HCT116 (cell line): ENCODE data around the gene NINJ2. TPM values are rescaled to one million over a fixed set of nuclear protein-coding genes. Genes with fewer than 3 reads are reported as not detected.

ENCODE experiments used
- ATAC-seq: fragments of 200-7000 bp; cut with Tn5 transposase; 2 replicates; pipeline ENCODE4 v1.9.1; 2020; ENCODE audit warnings: mild to moderate bottlenecking, moderate library complexity
- BruUV-seq: library from RNA; stranded (reverse); fragments of 400-500 nt; replicated peaks from 2 replicates; lab custom pipeline; 2021; lab: Mats Ljungman, UMichigan
- CTCF ChIA-PET: fragments of 300-600 bp; sonication (Branson Sonifier 250); formaldehyde crosslinking; loops from one replicate; lab custom pipeline; 2021; ENCODE audit warnings: antibody characterized with exemption; lab: Charles Lee
- POLR2A ChIA-PET: fragments of 300-600, 350-600 bp; sonication (Branson Sonifier 250); formaldehyde crosslinking; loops from one replicate; lab custom pipeline; 2021; ENCODE audit warnings: antibody characterized with exemption; lab: Charles Lee
- RAD21 ChIA-PET, 2 experiments: fragments of 300-600 bp; sonication (Branson Sonifier 250); formaldehyde crosslinking; loops; one replicate each; lab custom pipeline; 2023; ENCODE audit warnings: low total read pairs in 2 of 2; ENCODE audit not compliant: uncharacterized antibody in 2 of 2, unreplicated experiment in 2 of 2, low non-redundant PET in 1 of 2; lab: Charles Lee
- DNase-seq: peaks from one replicate; pipeline ENCODE4 v3.0.0-alpha.2; 2010; ENCODE audit warnings: low read depth, low spot score
- H2AFZ ChIP-seq: fragments of 200-600 bp; shearing (Covaris generic), sonication (generic); 2 replicates; pipeline ENCODE4 v1.6.1; 2017; ENCODE audit warnings: low read depth, mixed run types, mixed read lengths, antibody characterized with exemption, low read length; ENCODE audit not compliant: poor library complexity, severe bottlenecking
- H3K27ac ChIP-seq: 2 replicates; pipeline ENCODE4 v1.5.1; 2012; ENCODE audit warnings: low read depth, low read length
- H3K27me3 ChIP-seq: fragments of 200-600 bp; sonication (generic); 2 replicates; pipeline ENCODE4 v1.6.1; 2016; ENCODE audit warnings: mixed run types, low read length, mixed read lengths; ENCODE audit not compliant: insufficient read depth
- H3K36me3 ChIP-seq, 2 experiments: fragments of 200-500 bp in 1 of 2; fragments of 200-600 bp in 1 of 2; sonication (Bioruptor generic) in 1 of 2; sonication (generic) in 1 of 2; 2 replicates each; pipeline versions ENCODE4 v1.5.1 to v1.6.1; 2014 to 2016; ENCODE audit warnings: low read length in 2 of 2, inconsistent platforms in 1 of 2, mixed read lengths in 1 of 2, mixed run types in 1 of 2; ENCODE audit not compliant: insufficient read depth in 2 of 2, control insufficient read depth in 1 of 2
- H3K4me1 ChIP-seq, 2 experiments: fragments of 200-600 bp in 1 of 2; sonication (generic) in 1 of 2; 2 replicates each; pipeline versions ENCODE4 v1.5.1 to v1.6.1; 2012 to 2017; ENCODE audit warnings: low read length in 2 of 2, inconsistent platforms in 1 of 2, mild to moderate bottlenecking in 1 of 2, mixed read lengths in 1 of 2, mixed run types in 1 of 2, moderate library complexity in 1 of 2; ENCODE audit not compliant: insufficient read depth in 2 of 2, control insufficient read depth in 1 of 2
- H3K4me2 ChIP-seq: fragments of 200-600 bp; sonication (generic); 2 replicates; pipeline ENCODE4 v1.6.1; 2017; ENCODE audit warnings: mixed run types, low read length, mixed read lengths
- H3K4me3 ChIP-seq, 2 experiments: fragments of 200-600 bp in 1 of 2; sonication (generic) in 1 of 2; replicated peaks in 1 of 2; 2 replicates each; pipeline ENCODE4 v1.5.1; 2011 to 2016; ENCODE audit warnings: low read length in 2 of 2, control low read depth in 1 of 2, low read depth in 1 of 2, mild to moderate bottlenecking in 1 of 2, mixed read lengths in 1 of 2, mixed run types in 1 of 2
- H3K79me2 ChIP-seq: fragments of 200-600 bp; sonication (generic); 2 replicates; pipeline ENCODE4 v1.6.1; 2017; ENCODE audit warnings: mild to moderate bottlenecking, mixed run types, low read length, moderate library complexity, mixed read lengths; ENCODE audit not compliant: insufficient read depth
- H3K9ac ChIP-seq: fragments of 200-600 bp; sonication (generic); 2 replicates; pipeline ENCODE4 v1.6.1; 2016; ENCODE audit warnings: low read length, mixed read lengths
- H3K9me2 ChIP-seq: fragments of 200-600 bp; sonication (generic), shearing (Covaris generic); 2 replicates; pipeline ENCODE4 v1.6.1; 2017; ENCODE audit warnings: mixed run types, mild to moderate bottlenecking, moderate library complexity; ENCODE audit not compliant: insufficient read depth
- H3K9me3 ChIP-seq, 2 experiments: fragments of 200-500 bp in 1 of 2; fragments of 200-600 bp in 1 of 2; sonication (Bioruptor generic) in 1 of 2; sonication (generic) in 1 of 2; 2 replicates each; pipeline ENCODE4 v1.6.1; 2014 to 2017; ENCODE audit warnings: low read length in 2 of 2, mixed read lengths in 2 of 2, inconsistent platforms in 1 of 2, low read depth in 1 of 2, mild to moderate bottlenecking in 1 of 2, mixed run types in 1 of 2, moderate library complexity in 1 of 2; ENCODE audit not compliant: control insufficient read depth in 1 of 2, insufficient read depth in 1 of 2
- H4K20me1 ChIP-seq: fragments of 200-600 bp; sonication (generic), shearing (Covaris generic); 2 replicates; pipeline ENCODE4 v1.6.1; 2017; ENCODE audit warnings: mixed run types, mild to moderate bottlenecking, moderate library complexity; ENCODE audit not compliant: insufficient read depth
- CBX3 ChIP-seq: IDR thresholded peaks from 2 replicates; pipeline ENCODE4 v1.6.1; 2012; ENCODE audit warnings: low read depth
- CEBPB ChIP-seq: IDR thresholded peaks from 2 replicates; pipeline ENCODE4 v1.6.1; 2012; ENCODE audit warnings: low read depth
- EGR1 ChIP-seq: IDR thresholded peaks from 2 replicates; pipeline ENCODE4 v1.6.1; 2012; ENCODE audit warnings: low read depth
- ELF1 ChIP-seq: IDR thresholded peaks from 2 replicates; pipeline ENCODE4 v1.6.1; 2012; ENCODE audit warnings: low read depth, borderline replicate concordance
- EZH2 ChIP-seq: fragments of 200-600 bp; sonication (generic); IDR thresholded peaks from 2 replicates; pipeline ENCODE4 v1.6.1; 2017; ENCODE audit warnings: antibody characterized with exemption, mixed run types
- FOSL1 ChIP-seq: IDR thresholded peaks from 2 replicates; pipeline ENCODE4 v1.6.1; 2012; ENCODE audit warnings: low read depth
- RAD21 ChIP-seq: IDR thresholded peaks from 2 replicates; pipeline ENCODE4 v1.6.1; 2012; ENCODE audit warnings: low read depth, mild to moderate bottlenecking
- SIN3A ChIP-seq: IDR thresholded peaks from 2 replicates; pipeline ENCODE4 v1.6.1; 2012; ENCODE audit warnings: low read depth
- SP1 ChIP-seq: IDR thresholded peaks from 2 replicates; pipeline ENCODE4 v1.6.1; 2012; ENCODE audit warnings: low read depth
- TCF7L2 ChIP-seq: IDR thresholded peaks from 2 replicates; pipeline ENCODE4 v1.7.0; 2011; ENCODE audit warnings: borderline replicate concordance, inconsistent platforms; ENCODE audit not compliant: insufficient read depth, insufficient read length; ENCODE audit errors: extremely low read depth
- ZBTB33 ChIP-seq: IDR thresholded peaks from 2 replicates; pipeline ENCODE4 v1.6.1; 2011; ENCODE audit warnings: mild to moderate bottlenecking, low read length, moderate library complexity; ENCODE audit not compliant: insufficient replicate concordance; ENCODE audit errors: extremely low read depth
- ZFX ChIP-seq: fragments of 450-650 bp; IDR thresholded peaks from 2 replicates; pipeline ENCODE4 v1.6.1; 2017
- ZNF274 ChIP-seq: fragments of 200-500 bp; sonication (Bioruptor generic); IDR thresholded peaks from 2 replicates; pipeline ENCODE4 v1.6.1; 2014; ENCODE audit warnings: mild to moderate bottlenecking, low read depth, low read length, inconsistent platforms
- intact Hi-C: fragments of 100-400 bp; cut with micrococcal nuclease; formaldehyde crosslinking; loops from 2 replicates; pipeline ENCODE4 v1.10.0; 2022
- total RNA-seq: library from RNA; stranded (reverse); gene quantifications from one replicate; pipeline ENCODE4 v1.2.1, GENCODE V29; 2021; ENCODE audit not compliant: unreplicated experiment
- TF ChIP-seq, protein P1 (sequence below): IDR thresholded peaks from 2 replicates; pipeline ENCODE4 v1.6.1; 2012
- TF ChIP-seq, protein P2 (sequence below): IDR thresholded peaks from 2 replicates; pipeline ENCODE4 v1.6.1; 2012; ENCODE audit warnings: low read depth

Gene NINJ2
- total RNA-seq, 1 experiment from 2014 or later: not detected

DNA sequence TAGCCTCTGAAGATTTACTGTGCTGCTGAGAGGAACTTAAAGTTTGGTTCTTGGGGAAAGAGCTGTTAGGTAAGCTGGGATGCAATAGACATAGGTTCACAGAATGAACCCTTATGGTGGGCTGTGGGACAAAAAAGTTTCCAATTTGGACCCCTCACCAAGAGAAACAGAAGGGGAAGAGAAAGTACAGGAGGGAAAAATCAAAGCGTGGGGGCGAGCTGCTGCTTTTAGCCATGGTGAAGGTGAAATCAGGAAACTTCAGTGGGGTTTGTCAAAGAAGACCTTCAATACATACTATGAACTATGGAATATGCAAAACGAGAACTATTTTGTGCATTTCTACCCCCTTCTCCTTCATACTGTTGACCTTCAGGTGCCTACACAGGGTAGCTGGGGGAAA is 10.6 kb upstream of the NINJ2 start:
- intact Hi-C loops: no loop called here
- no peak overlapping the region for H3K27ac ChIP-seq
- TF ChIP-seq EZH2: no peak
- TF ChIP-seq SIN3A: no peak
- no peak for TF ChIP-seq FOSL1
- no peak for TF ChIP-seq RAD21
- TF ChIP-seq EGR1: no peak
- no peak for TF ChIP-seq ZNF274
- no peak for TF ChIP-seq CBX3
- TF ChIP-seq, protein P1, sequence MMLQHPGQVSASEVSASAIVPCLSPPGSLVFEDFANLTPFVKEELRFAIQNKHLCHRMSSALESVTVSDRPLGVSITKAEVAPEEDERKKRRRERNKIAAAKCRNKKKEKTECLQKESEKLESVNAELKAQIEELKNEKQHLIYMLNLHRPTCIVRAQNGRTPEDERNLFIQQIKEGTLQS: no peak
- TF ChIP-seq, protein P2, sequence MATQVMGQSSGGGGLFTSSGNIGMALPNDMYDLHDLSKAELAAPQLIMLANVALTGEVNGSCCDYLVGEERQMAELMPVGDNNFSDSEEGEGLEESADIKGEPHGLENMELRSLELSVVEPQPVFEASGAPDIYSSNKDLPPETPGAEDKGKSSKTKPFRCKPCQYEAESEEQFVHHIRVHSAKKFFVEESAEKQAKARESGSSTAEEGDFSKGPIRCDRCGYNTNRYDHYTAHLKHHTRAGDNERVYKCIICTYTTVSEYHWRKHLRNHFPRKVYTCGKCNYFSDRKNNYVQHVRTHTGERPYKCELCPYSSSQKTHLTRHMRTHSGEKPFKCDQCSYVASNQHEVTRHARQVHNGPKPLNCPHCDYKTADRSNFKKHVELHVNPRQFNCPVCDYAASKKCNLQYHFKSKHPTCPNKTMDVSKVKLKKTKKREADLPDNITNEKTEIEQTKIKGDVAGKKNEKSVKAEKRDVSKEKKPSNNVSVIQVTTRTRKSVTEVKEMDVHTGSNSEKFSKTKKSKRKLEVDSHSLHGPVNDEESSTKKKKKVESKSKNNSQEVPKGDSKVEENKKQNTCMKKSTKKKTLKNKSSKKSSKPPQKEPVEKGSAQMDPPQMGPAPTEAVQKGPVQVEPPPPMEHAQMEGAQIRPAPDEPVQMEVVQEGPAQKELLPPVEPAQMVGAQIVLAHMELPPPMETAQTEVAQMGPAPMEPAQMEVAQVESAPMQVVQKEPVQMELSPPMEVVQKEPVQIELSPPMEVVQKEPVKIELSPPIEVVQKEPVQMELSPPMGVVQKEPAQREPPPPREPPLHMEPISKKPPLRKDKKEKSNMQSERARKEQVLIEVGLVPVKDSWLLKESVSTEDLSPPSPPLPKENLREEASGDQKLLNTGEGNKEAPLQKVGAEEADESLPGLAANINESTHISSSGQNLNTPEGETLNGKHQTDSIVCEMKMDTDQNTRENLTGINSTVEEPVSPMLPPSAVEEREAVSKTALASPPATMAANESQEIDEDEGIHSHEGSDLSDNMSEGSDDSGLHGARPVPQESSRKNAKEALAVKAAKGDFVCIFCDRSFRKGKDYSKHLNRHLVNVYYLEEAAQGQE: no peak
- TF ChIP-seq TCF7L2: no peak
- no peak for TF ChIP-seq ELF1
- no peak for TF ChIP-seq ZFX
- TF ChIP-seq CEBPB: no peak
- TF ChIP-seq SP1: no peak
- TF ChIP-seq ZBTB33: no peak
- TF ChIP-seq, all 23 proteins: peak for 0
- ATAC-seq (no peak), DNase-seq (no peak)
- H3K36me3 ChIP-seq: no peaks in the 10 kb centered on the region
- no peaks in the 10 kb centered on the region for H3K79me2 ChIP-seq
- H3K9me3 ChIP-seq: no peaks in the 10 kb centered on the region
- no peaks in the 10 kb centered on the region for H3K4me1 ChIP-seq
- RAD21 ChIA-PET: no interaction called here
- no peak overlapping the region for H3K4me2 ChIP-seq
- H3K27me3 ChIP-seq: no peaks in the 10 kb centered on the region
- H2AFZ ChIP-seq: no peak overlapping the region
- POLR2A ChIA-PET: no interaction called here
- no peaks in the 10 kb centered on the region for H3K9me2 ChIP-seq
- BruUV-seq: no TSS peak
- H3K9ac ChIP-seq: no peak overlapping the region
- CTCF ChIA-PET: no interaction called here
- no peak overlapping the region for H3K4me3 ChIP-seq
- no peaks in the 10 kb centered on the region for H4K20me1 ChIP-seq
